SU-DHL-6 (cell line): ENCODE measurements around the gene LRRC7.

ENCODE experiments used
- H2AFZ ChIP-seq: fragments of 200-600 bp; sonication (generic); 2 replicates; pipeline ENCODE4 v1.6.1; 2014; ENCODE audit warnings: low read depth, mild to moderate bottlenecking, moderate library complexity, mixed read lengths, antibody characterized with exemption, low read length; ENCODE audit not compliant: severe bottlenecking
- H3F3A ChIP-seq: fragments of 200-600 bp; shearing (Covaris generic); 2 replicates; pipeline ENCODE4 v1.6.0; 2016; ENCODE audit warnings: antibody characterized with exemption, mild to moderate bottlenecking; ENCODE audit not compliant: insufficient read depth
- H3K27ac ChIP-seq: fragments of 200-600 bp; sonication (generic); 2 replicates; pipeline ENCODE4 v1.5.1; 2016; ENCODE audit warnings: low read depth, mild to moderate bottlenecking, low read length, moderate library complexity, mixed read lengths
- H3K27me3 ChIP-seq: fragments of 200-600 bp; sonication (generic), shearing (Covaris generic); 2 replicates; pipeline ENCODE4 v1.6.0; 2014; ENCODE audit warnings: mild to moderate bottlenecking, low read length
- H3K36me3 ChIP-seq: fragments of 200-600 bp; sonication (generic); 2 replicates; pipeline ENCODE4 v1.6.1; 2014; ENCODE audit warnings: mild to moderate bottlenecking, low read length, mixed read lengths
- H3K4me2 ChIP-seq: fragments of 300-600, 200-600 bp; shearing (Covaris generic), sonication (generic); 2 replicates; pipeline ENCODE4 v1.6.0; 2014; ENCODE audit warnings: low read length, low read depth, mild to moderate bottlenecking; ENCODE audit not compliant: poor library complexity, severe bottlenecking
- H3K4me3 ChIP-seq: fragments of 200-600 bp; sonication (generic); 2 replicates; pipeline ENCODE4 v1.5.1; 2014; ENCODE audit warnings: antibody characterized with exemption, low read length, mild to moderate bottlenecking, mixed read lengths; ENCODE audit not compliant: insufficient read depth, poor library complexity, severe bottlenecking
- H3K79me2 ChIP-seq: fragments of 200-600 bp; sonication (generic); 2 replicates; pipeline ENCODE4 v1.6.1; 2014; ENCODE audit warnings: mild to moderate bottlenecking, low read length, moderate library complexity; ENCODE audit not compliant: insufficient read depth
- H3K9ac ChIP-seq: fragments of 200-600 bp; sonication (generic); 2 replicates; pipeline ENCODE4 v1.7.0; 2014; ENCODE audit warnings: mild to moderate bottlenecking, low read length
- H3K9me2 ChIP-seq: fragments of 200-600 bp; sonication (generic); replicated peaks from 2 replicates; pipeline ENCODE4 v1.6.1; 2014; ENCODE audit warnings: low read length; ENCODE audit not compliant: insufficient read depth
- H3K9me3 ChIP-seq: fragments of 200-600 bp; sonication (generic); 2 replicates; pipeline ENCODE4 v1.6.1; 2014; ENCODE audit warnings: low read length, mixed read lengths; ENCODE audit not compliant: insufficient read depth
- H4K20me1 ChIP-seq: fragments of 200-600 bp; sonication (generic); 2 replicates; pipeline ENCODE4 v1.6.1; 2014; ENCODE audit warnings: low read depth, mild to moderate bottlenecking, antibody characterized with exemption, low read length, moderate library complexity, mixed read lengths
- CTCF ChIP-seq: fragments of 200-600 bp; sonication (generic); IDR thresholded peaks from one replicate; pipeline ENCODE4 v1.5.1; 2017; ENCODE audit warnings: antibody characterized with exemption, mild to moderate bottlenecking, low read length, moderate library complexity; ENCODE audit not compliant: insufficient read depth, poor library complexity, severe bottlenecking
- EZH2phosphoT487 ChIP-seq: fragments of 200-600 bp; sonication (generic), shearing (Covaris generic); conservative IDR thresholded peaks from 2 replicates; pipeline ENCODE4 v1.6.1; 2018; ENCODE audit warnings: mild to moderate bottlenecking, antibody characterized with exemption, low read length, moderate library complexity, mixed read lengths

LRRC7 gene

GRCh38 chr1:70140894-70141293 lies 573.2 kb downstream of the LRRC7 start:
- Histone ChIP-seq H3K27ac (no peak overlapping the region), H2AFZ (no peak overlapping the region), H3K9ac (no peak overlapping the region), H3K4me2 (no peak overlapping the region), H3K27me3 (no peaks in the 10 kb centered on the region), H3K9me2 (no peaks in the 10 kb centered on the region), H4K20me1 (no peaks in the 10 kb centered on the region; the same call in 1 of the 2 replicates), H3F3A (no peaks in the 10 kb centered on the region), H3K4me3 (no peak overlapping the region), H3K9me3 (no peaks in the 10 kb centered on the region), H3K79me2 (no peaks in the 10 kb centered on the region), H3K36me3 (peaks cover 4% of the 10 kb centered on the region; the same call in 1 of the 2 replicates)
- no peak for TF ChIP-seq EZH2phosphoT487
- TF ChIP-seq CTCF: no peak

GRCh38 chr1:70142075-70142474 lies 574.4 kb downstream of the LRRC7 start:
- Histone ChIP-seq H3K9me2 (no peaks in the 10 kb centered on the region), H3K27ac (no peak overlapping the region), H3K36me3 (peaks cover 4% of the 10 kb centered on the region; the same call in 1 of the 2 replicates), H3K9me3 (no peaks in the 10 kb centered on the region), H3K4me2 (no peak overlapping the region), H3K27me3 (no peaks in the 10 kb centered on the region), H2AFZ (no peak overlapping the region), H3K9ac (no peak overlapping the region), H3F3A (no peaks in the 10 kb centered on the region), H3K4me3 (no peak overlapping the region), H4K20me1 (no peaks in the 10 kb centered on the region; the same call in 1 of the 2 replicates), H3K79me2 (no peaks in the 10 kb centered on the region)
- TF ChIP-seq CTCF (no peak), EZH2phosphoT487 (no peak)

GRCh38 chr1:70143048-70143659 lies 575.4 kb downstream of the LRRC7 start:
- H3F3A ChIP-seq: no peaks in the 10 kb centered on the region
- no peak overlapping the region for H3K4me3 ChIP-seq
- H3K9ac ChIP-seq: no peak overlapping the region
- H3K4me2 ChIP-seq: no peak overlapping the region
- H4K20me1 ChIP-seq: no peaks in the 10 kb centered on the region; the same call in 1 of the 2 replicates
- no peaks in the 10 kb centered on the region for H3K27me3 ChIP-seq
- H3K9me2 ChIP-seq: no peaks in the 10 kb centered on the region
- TF ChIP-seq CTCF: no peak
- no peak for TF ChIP-seq EZH2phosphoT487
- peaks cover 4% of the 10 kb centered on the region; the same call in 1 of the 2 replicates for H3K36me3 ChIP-seq
- H3K79me2 ChIP-seq: no peaks in the 10 kb centered on the region
- no peaks in the 10 kb centered on the region for H3K9me3 ChIP-seq
- no peak overlapping the region for H3K27ac ChIP-seq
- H2AFZ ChIP-seq: no peak overlapping the region
